Endothelial cell of umbilical vein (primary cell): ENCODE results near the gene ELP6. TPM values are rescaled to one million over a fixed set of nuclear protein-coding genes. Genes with fewer than 3 reads are reported as not detected.

Experiments
- BruUV-seq: library from RNA; stranded (reverse); fragments of 400-500 nt; replicated peaks from 2 replicates; lab custom pipeline; 2021; lab: Mats Ljungman, UMichigan
- CTCF ChIA-PET: fragments of 300-600, 350-600 bp; sonication (Branson Sonifier 250); formaldehyde crosslinking; loops from one replicate; lab custom pipeline; 2021; ENCODE audit warnings: antibody characterized with exemption, inconsistent platforms; lab: Charles Lee
- POLR2A ChIA-PET: fragments of 300-600, 350-600 bp; sonication (Branson Sonifier 250); formaldehyde crosslinking; loops from one replicate; lab custom pipeline; 2021; ENCODE audit warnings: antibody characterized with exemption, inconsistent platforms; lab: Charles Lee
- DNase-seq: peaks from one replicate; pipeline ENCODE4 v3.0.0-alpha.2; 2011; ENCODE audit warnings: low read depth, low spot score
- FAIRE-seq: peaks from 2 replicates; lab custom pipeline; 2011; peaks lifted over from hg19 to GRCh38; lab: Jason Lieb, UNC
- H2AFZ ChIP-seq: 2 replicates; pipeline ENCODE4 v1.6.0; 2012; ENCODE audit warnings: low read depth, low read length, control low read depth, inconsistent platforms
- H3K27ac ChIP-seq: 2 replicates; pipeline ENCODE4 v1.5.1; 2011; ENCODE audit warnings: low read depth, mild to moderate bottlenecking, control low read depth, low read length, moderate library complexity; ENCODE audit not compliant: insufficient read depth
- H3K27me3 ChIP-seq, 2 experiments: 2 replicates each; pipeline versions ENCODE4 v1.6.0 to v1.6.1; 2011; ENCODE audit warnings: low read length in 2 of 2, mixed read lengths in 1 of 2; ENCODE audit not compliant: control insufficient read depth in 2 of 2, insufficient read depth in 2 of 2
- H3K36me3 ChIP-seq, 2 experiments: 2 replicates in 1 of 2; 3 replicates in 1 of 2; pipeline ENCODE4 v1.5.1; 2011; ENCODE audit warnings: low read length in 2 of 2, mild to moderate bottlenecking in 1 of 2, moderate library complexity in 1 of 2; ENCODE audit not compliant: control insufficient read depth in 2 of 2, insufficient read depth in 2 of 2; ENCODE audit errors: extremely low read depth in 1 of 2
- H3K4me1 ChIP-seq: 3 replicates; pipeline ENCODE4 v1.5.1; 2011; ENCODE audit warnings: mild to moderate bottlenecking, low read length; ENCODE audit not compliant: control insufficient read depth, insufficient read depth; ENCODE audit errors: extremely low read depth
- H3K4me2 ChIP-seq: 2 replicates; pipeline ENCODE4 v1.6.1; 2011; ENCODE audit warnings: low read length, control low read depth, mixed read lengths; ENCODE audit not compliant: insufficient read depth
- H3K4me3 ChIP-seq, 3 experiments: fragments of 200-600 bp in 1 of 3; sonication (generic), shearing (Covaris generic) in 1 of 3; replicated peaks in 1 of 3; 2 replicates each; pipeline ENCODE4 v1.5.1; 2011 to 2016; ENCODE audit warnings: control low read depth in 3 of 3, low read length in 3 of 3, mild to moderate bottlenecking in 2 of 3, inconsistent platforms in 1 of 3, low read depth in 1 of 3, moderate library complexity in 1 of 3; ENCODE audit not compliant: insufficient read depth in 1 of 3
- H3K79me2 ChIP-seq: 2 replicates; pipeline ENCODE4 v1.6.0; 2012; ENCODE audit warnings: low read length, inconsistent platforms; ENCODE audit not compliant: control insufficient read depth, insufficient read depth
- H3K9ac ChIP-seq: replicated peaks from 2 replicates; pipeline ENCODE3; 2011; ENCODE audit warnings: low read length, control low read depth; ENCODE audit not compliant: insufficient read depth; ENCODE audit errors: extremely low read depth
- H3K9me1 ChIP-seq: replicated peaks from 3 replicates; pipeline ENCODE4 v1.6.0; 2011; ENCODE audit warnings: mild to moderate bottlenecking, low read length; ENCODE audit not compliant: control insufficient read depth, insufficient read depth; ENCODE audit errors: extremely low read depth
- H3K9me3 ChIP-seq: replicated peaks from 2 replicates; pipeline ENCODE4 v1.5.1; 2012; ENCODE audit warnings: low read length, inconsistent platforms; ENCODE audit not compliant: control insufficient read depth, insufficient read depth
- H4K20me1 ChIP-seq: replicated peaks from 2 replicates; pipeline ENCODE3; 2011; ENCODE audit warnings: mild to moderate bottlenecking, low read length; ENCODE audit not compliant: control insufficient read depth, insufficient read depth; ENCODE audit errors: extremely low read depth
- CTCF ChIP-seq, 2 donors: IDR thresholded peaks; 1 replicate in 1 of 2; 2 replicates in 1 of 2; pipeline ENCODE4 v1.5.1; 2011; ENCODE audit warnings: low read length in 2 of 2, mild to moderate bottlenecking in 2 of 2, moderate library complexity in 2 of 2, control low read depth in 1 of 2, inconsistent platforms in 1 of 2, low read depth in 1 of 2; ENCODE audit not compliant: insufficient read depth in 1 of 2; ENCODE audit errors: extremely low read depth in 1 of 2
- EZH2 ChIP-seq: IDR thresholded peaks from 2 replicates; pipeline ENCODE4 v1.6.1; 2012; ENCODE audit warnings: borderline replicate concordance, low read depth, mild to moderate bottlenecking, moderate library complexity, low read length, inconsistent platforms; ENCODE audit not compliant: severe bottlenecking
- FOS ChIP-seq: IDR thresholded peaks from 2 replicates; pipeline ENCODE4 v1.6.1; 2011; ENCODE audit warnings: mild to moderate bottlenecking, low read length, moderate library complexity, borderline replicate concordance; ENCODE audit not compliant: insufficient read depth
- GATA2 ChIP-seq: IDR thresholded peaks from 2 replicates; pipeline ENCODE4 v1.7.0; 2011; ENCODE audit warnings: low read depth, mild to moderate bottlenecking, moderate library complexity, mixed read lengths, low read length; ENCODE audit not compliant: insufficient read length, insufficient read depth
- JUN ChIP-seq: IDR thresholded peaks from 2 replicates; pipeline ENCODE4 v1.6.1; 2011; ENCODE audit warnings: borderline replicate concordance, low read depth; ENCODE audit not compliant: insufficient read length, insufficient read depth
- MAX ChIP-seq: IDR thresholded peaks from 2 replicates; pipeline ENCODE4 v1.6.1; 2011; ENCODE audit not compliant: insufficient read depth, insufficient read length
- MYC ChIP-seq: IDR thresholded peaks from one replicate; pipeline ENCODE4 v1.6.1; 2011; ENCODE audit warnings: mild to moderate bottlenecking, low read depth, low read length
- POLR2A ChIP-seq: IDR thresholded peaks from 2 replicates; pipeline ENCODE4 v1.6.1; 2012; ENCODE audit warnings: low read depth, mild to moderate bottlenecking, control low read depth, low read length
- POLR2AphosphoS5 ChIP-seq: IDR thresholded peaks from 2 replicates; pipeline ENCODE4 v1.6.1; 2012; ENCODE audit warnings: low read depth, mild to moderate bottlenecking, control low read depth, low read length, moderate library complexity; ENCODE audit not compliant: insufficient read depth
- dilution Hi-C: fragments of 300-500 bp; cut with MboI; formaldehyde crosslinking; loops from one replicate; pipeline ENCODE4 v1.15.0; 2019; ENCODE audit warnings: low sequenced_read_pairs; ENCODE audit not compliant: extremely low pct_ligation_motif_present
- intact Hi-C: fragments of 100-400 bp; cut with micrococcal nuclease; formaldehyde crosslinking; loops from one replicate; pipeline ENCODE4 v1.10.0; 2022
- polyA plus RNA-seq, 4 experiments: library from polyadenylated mRNA; depleted of rRNA in 3 of 4; stranded (reverse) in 3 of 4; unstranded in 1 of 4; fragments of >200 nt; gene quantifications; 2 replicates each; pipeline versions ENCODE4 v1.2.1 to v1.2.3, GENCODE V29; 2011 to 2012; ENCODE audit warnings: missing spikeins in 1 of 4
- total RNA-seq: library from RNA; stranded (reverse); gene quantifications from 2 replicates; pipeline ENCODE4 v1.2.3, GENCODE V29; 2021

Gene ELP6
- total and polyA plus RNA-seq, 2 donors (not counting 3 experiments of a cell fraction or from before 2014, with no cell fraction given): 48.1 to 91.0 TPM

GRCh38 chr3:47520756-47521155 lies 7.2 kb upstream of the ELP6 start:
- DNase-seq (no peak), FAIRE-seq (no peak)
- ChIA-PET POLR2A (no interaction called here), CTCF (interaction anchor here (0.6 to 3.8 kb wide), 15 partner anchors 11 to 674 kb away, joined by 3 to 99 read pairs (median 6); partner anchors contain the start of gene CSPG5)
- no TSS peak for BruUV-seq
- no peaks in the 10 kb centered on the region for H3K9me3 ChIP-seq
- H3K4me3 ChIP-seq: no peak overlapping the region
- H3K36me3 ChIP-seq: no peaks in the 10 kb centered on the region
- no peak overlapping the region for H2AFZ ChIP-seq
- no peak overlapping the region for H3K9ac ChIP-seq
- intact Hi-C loops: loop anchor here (5.0 kb wide), 1 partner anchor 57 kb away; the partner anchor contains the start of gene CSPG5
- no peaks in the 10 kb centered on the region for H3K4me1 ChIP-seq
- dilution Hi-C loops: no loop called here
- H3K27ac ChIP-seq: no peak overlapping the region
- H3K79me2 ChIP-seq: no peaks in the 10 kb centered on the region
- H3K27me3 ChIP-seq: no peaks in the 10 kb centered on the region
- no peaks in the 10 kb centered on the region for H4K20me1 ChIP-seq
- no peak overlapping the region for H3K4me2 ChIP-seq
- TF ChIP-seq FOS (no peak), JUN (no peak), GATA2 (no peak), CTCF (IDR thresholded peaks at IDR 0.05; ENCODE audit: extremely low read depth in 1 of 2, insufficient read depth in 1 of 2, low read depth in 1 of 2, low read length in 2 of 2) (no peak), MAX (no peak), POLR2AphosphoS5 (no peak), POLR2A (no peak), MYC (no peak), EZH2 (no peak)
- H3K9me1 ChIP-seq: no peaks in the 10 kb centered on the region
